Spleen (tissue), 11 donors: Measurements from ENCODE around the gene ALCAM. TPM values are rescaled to one million over a fixed set of nuclear protein-coding genes. Genes with fewer than 3 reads are reported as not detected.

Experiments used
- DNase-seq: peaks from one replicate; pipeline ENCODE4 v3.0.0-alpha.2; 2020
- H3K27ac ChIP-seq, 8 donors: fragments of 200-600 bp; sonication (generic) in 7 of 8; 1 replicate in 4 of 8; 2 replicates in 4 of 8; pipeline versions ENCODE4 v1.5.0 to v1.8.0; 2016 to 2021; ENCODE audit warnings: inconsistent platforms in 4 of 8, mild to moderate bottlenecking in 4 of 8, moderate library complexity in 1 of 8
- H3K27me3 ChIP-seq, 7 donors: fragments of 200-600 bp; sonication (generic) in 6 of 7; replicated peaks in 1 of 7; 1 replicate in 4 of 7; 2 replicates in 3 of 7; pipeline versions ENCODE4 v1.5.0 to v1.8.0; 2016 to 2021; ENCODE audit warnings: inconsistent platforms in 3 of 7, mild to moderate bottlenecking in 1 of 7
- H3K36me3 ChIP-seq, 6 donors: fragments of 200-600 bp; sonication (generic) in 5 of 6; 1 replicate in 4 of 6; 2 replicates in 2 of 6; pipeline versions ENCODE4 v1.5.0 to v1.8.0; 2016 to 2021; ENCODE audit warnings: inconsistent platforms in 2 of 6
- H3K4me1 ChIP-seq, 6 donors: fragments of 200-600 bp; sonication (generic) in 5 of 6; 1 replicate in 3 of 6; 2 replicates in 3 of 6; pipeline versions ENCODE4 v1.5.0 to v1.8.0; 2016 to 2021; ENCODE audit warnings: inconsistent platforms in 3 of 6
- H3K4me3 ChIP-seq, 8 donors: fragments of 200-600 bp; sonication (generic) in 7 of 8; 1 replicate in 4 of 8; 2 replicates in 4 of 8; pipeline versions ENCODE4 v1.5.0 to v1.8.0; 2016 to 2021; ENCODE audit warnings: inconsistent platforms in 4 of 8, mild to moderate bottlenecking in 4 of 8, moderate library complexity in 2 of 8
- H3K9me3 ChIP-seq, 8 donors: fragments of 200-600 bp; sonication (generic) in 7 of 8; 1 replicate in 4 of 8; 2 replicates in 4 of 8; pipeline versions ENCODE4 v1.5.0 to v1.8.0; 2016 to 2021; ENCODE audit warnings: inconsistent platforms in 4 of 8
- CTCF ChIP-seq, 11 experiments: fragments of 200-600 bp in 7 of 11; fragments of 450-650 bp in 4 of 11; sonication (generic) in 4 of 11; IDR thresholded peaks in 8 of 11; conservative IDR thresholded peaks in 3 of 11; 1 replicate in 7 of 11; 2 replicates in 4 of 11; pipeline versions ENCODE4 v1.4.0 to v1.8.0; 2016 to 2021; ENCODE audit warnings: antibody characterized with exemption in 11 of 11, inconsistent platforms in 4 of 11, mild to moderate bottlenecking in 1 of 11
- POLR2A ChIP-seq, 3 donors: fragments of 450-650 bp; IDR thresholded peaks; one replicate each; pipeline ENCODE4 v1.5.1; 2017; ENCODE audit warnings: antibody characterized with exemption in 3 of 3, mild to moderate bottlenecking in 1 of 3
- POLR2AphosphoS5 ChIP-seq, 3 donors: sonication (generic); formaldehyde crosslinking; IDR thresholded peaks; one replicate each; pipeline ENCODE4 v1.5.1; 2017; ENCODE audit warnings: antibody characterized with exemption in 3 of 3
- WGBS, 5 donors: extraction: QIAGEN DNeasy Blood & Tissue Kit in 3 of 5; methylation state at CpG; one replicate each; pipeline versions ENCODE4 v1.1.5 to v1.1.7; 2013 to 2018; 5-methylcytosine and 5-hydroxymethylcytosine counted together
- intact Hi-C: fragments of 100-400 bp; cut with DNase I; formaldehyde crosslinking; loops from one replicate; pipeline ENCODE4 v1.15.0; 2023; ENCODE audit warnings: low total_unique reads
- polyA plus RNA-seq, 3 donors: library from polyadenylated mRNA; stranded (reverse); fragments of 200-250 nt; gene quantifications; one replicate each; pipeline ENCODE4 v1.2.1, GENCODE V29; 2013
- total RNA-seq, 7 donors: library from RNA; depleted of rRNA in 3 of 7; stranded (reverse); fragments of >200 nt in 3 of 7; fragmentation: NEBNext Ultra II Directional in 4 of 7; extraction: Animal tissue kit (Norgen Biotek cat#: 25700) in 4 of 7; gene quantifications; one replicate each; pipeline versions ENCODE4 v1.1.0 to v1.2.1, GENCODE V29; 2016 to 2021
- donor health status: healthy with polysubstance abuse.
- donor health status: DM: no; HTN: no; CAD: no; lungs with moderate emphysema.
- donor health status: DM: no; HTN: no; CAD: no.
- donor health status: Bipolar disorder and iron deficiency.
- donor health status: healthy.
- donor health status: DM: no; HTN: no; CAD: no.
- donor health status: DM: yes; HTN: yes; CAD: no.

ALCAM gene
- total and polyA plus RNA-seq, 10 donors, result 6.3 to 18.5 (median 11.8) TPM

GRCh38 chr3:105618556-105618955, 251.8 kb downstream of the ALCAM start:
- 83 to 97% (median 90%) methylated on average over 5 of the region's 5 CpGs for WGBS, 5 donors
- no peak for DNase-seq

GRCh38 chr3:105619651-105620050, 252.9 kb downstream of the ALCAM start:
- H3K36me3 ChIP-seq, result no peaks in the 10 kb centered on the region
- H3K27ac ChIP-seq, result no peak overlapping the region
- H3K9me3 ChIP-seq, result no peaks in the 10 kb centered on the region
- no peaks in the 10 kb centered on the region for H3K27me3 ChIP-seq
- H3K4me3 ChIP-seq, result no peak overlapping the region
- no peak for TF ChIP-seq CTCF (IDR thresholded peaks at IDR 0.05 in 8 of 11, conservative IDR thresholded peaks at IDR 0.05 in 3 of 11)
- no peak for TF ChIP-seq POLR2AphosphoS5 (IDR thresholded peaks at IDR 0.05)
- TF ChIP-seq POLR2A (IDR thresholded peaks at IDR 0.05), result no peak
- H3K4me1 ChIP-seq, result no peaks in the 10 kb centered on the region
- intact Hi-C loops, result no loop called here
- DNase-seq, result no peak
- 80 to 94% (median 90%) methylated on average over 2 of the region's 2 CpGs for WGBS, 5 donors

More at GRCh38 chr3:105618556-105618955, 251.8 kb downstream of the ALCAM start:
- intact Hi-C loops, result no loop called here
- Histone ChIP-seq H3K27ac (no peak overlapping the region), H3K4me3 (no peak overlapping the region), H3K9me3 (no peaks in the 10 kb centered on the region), H3K4me1 (no peaks in the 10 kb centered on the region), H3K27me3 (no peaks in the 10 kb centered on the region), H3K36me3 (no peaks in the 10 kb centered on the region)
- no peak for TF ChIP-seq POLR2AphosphoS5 (IDR thresholded peaks at IDR 0.05)
- no peak for TF ChIP-seq POLR2A (IDR thresholded peaks at IDR 0.05)
- no peak for TF ChIP-seq CTCF (IDR thresholded peaks at IDR 0.05 in 8 of 11, conservative IDR thresholded peaks at IDR 0.05 in 3 of 11)

DNA sequence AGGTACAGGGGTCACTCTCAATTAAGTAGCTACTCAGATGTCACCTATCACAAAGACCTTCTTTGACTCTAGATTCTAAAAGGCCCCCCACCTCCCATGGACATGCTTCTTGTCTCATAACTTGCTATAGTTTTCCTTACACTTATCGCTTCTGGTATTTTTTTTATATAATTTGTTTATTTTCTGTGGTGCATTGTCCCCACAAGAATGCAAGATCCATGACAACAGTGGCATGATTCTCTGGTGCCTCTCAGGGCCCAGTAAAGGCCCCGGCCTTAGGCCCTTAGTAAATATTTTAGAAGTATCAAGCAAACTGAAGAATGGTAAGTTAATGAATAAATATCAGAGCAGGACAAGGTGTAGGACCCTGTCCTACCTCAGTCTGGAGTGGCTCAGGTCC, 253.5 kb downstream of the ALCAM start:
- Histone ChIP-seq H3K4me3 (no peak overlapping the region), H3K27me3 (no peaks in the 10 kb centered on the region), H3K9me3 (no peaks in the 10 kb centered on the region), H3K36me3 (no peaks in the 10 kb centered on the region), H3K4me1 (no peaks in the 10 kb centered on the region), H3K27ac (no peak overlapping the region)
- TF ChIP-seq POLR2AphosphoS5 (IDR thresholded peaks at IDR 0.05) (no peak), CTCF (IDR thresholded peaks at IDR 0.05 in 8 of 11, conservative IDR thresholded peaks at IDR 0.05 in 3 of 11) (no peak), POLR2A (IDR thresholded peaks at IDR 0.05) (no peak)
- intact Hi-C loops, result no loop called here
- DNase-seq, result no peak
- 90 to 97% (median 92%) methylated on average over 2 of the region's 2 CpGs for WGBS, 5 donors

GRCh38 chr3:105622169-105622568, 255.5 kb downstream of the ALCAM start:
- intact Hi-C loops, result no loop called here
- no peak for TF ChIP-seq CTCF (IDR thresholded peaks at IDR 0.05 in 8 of 11, conservative IDR thresholded peaks at IDR 0.05 in 3 of 11)
- no peak for TF ChIP-seq POLR2AphosphoS5 (IDR thresholded peaks at IDR 0.05)
- TF ChIP-seq POLR2A (IDR thresholded peaks at IDR 0.05), result no peak
- DNase-seq, result no peak
- Histone ChIP-seq H3K27me3 (no peaks in the 10 kb centered on the region), H3K9me3 (no peaks in the 10 kb centered on the region), H3K27ac (no peak overlapping the region), H3K36me3 (no peaks in the 10 kb centered on the region), H3K4me1 (no peaks in the 10 kb centered on the region), H3K4me3 (no peak overlapping the region)
